SK-N-MC (cell line): Measurements from ENCODE around the gene P3H1.

Experiments used
- EZH2 ChIP-seq: fragments of 200-600 bp; sonication (generic); IDR thresholded peaks from one replicate; pipeline ENCODE4 v1.6.1; 2017; ENCODE audit warnings: antibody characterized with exemption
- POLR2AphosphoS5 ChIP-seq: IDR thresholded peaks from 2 replicates; pipeline ENCODE4 v1.6.1; 2012; ENCODE audit warnings: mild to moderate bottlenecking, low read depth, low read length, borderline replicate concordance

DNA sequence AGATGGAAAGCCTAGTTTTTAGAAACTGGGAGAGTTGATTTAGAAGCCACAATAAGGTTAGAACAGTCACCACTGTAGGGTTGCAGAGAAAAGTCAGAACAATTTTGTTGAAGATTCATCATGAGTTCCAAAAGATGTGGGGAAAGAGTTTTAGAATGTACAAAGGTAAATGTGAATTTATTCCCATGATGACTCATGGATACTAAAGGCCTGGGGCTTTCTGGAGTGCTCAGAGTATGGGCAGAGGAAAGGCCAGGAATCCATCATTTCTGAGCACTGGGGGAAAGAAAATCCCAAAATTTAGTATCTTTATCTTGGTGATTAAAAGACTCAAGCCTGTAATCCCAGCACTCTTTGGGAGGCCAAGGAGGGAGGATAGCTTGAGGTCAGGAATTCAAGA, 66.8 kb downstream of the P3H1 start:
- TF ChIP-seq EZH2 = no peak
- no peak for TF ChIP-seq POLR2AphosphoS5
